GM18511 (cell line): Measurements from ENCODE around the gene SLC35E2B.

ENCODE experiments used
- ATAC-seq: cut with Tn5 transposase; IDR thresholded peaks from one replicate; pipeline ENCODE4 v1.9.1; 2021; ENCODE audit warnings: mild to moderate bottlenecking, moderate library complexity; ENCODE audit not compliant: unreplicated experiment

Gene SLC35E2B

GRCh38 chr1:1627261-1627828, 65.2 kb downstream of the SLC35E2B start:
- no peak for ATAC-seq

DNA sequence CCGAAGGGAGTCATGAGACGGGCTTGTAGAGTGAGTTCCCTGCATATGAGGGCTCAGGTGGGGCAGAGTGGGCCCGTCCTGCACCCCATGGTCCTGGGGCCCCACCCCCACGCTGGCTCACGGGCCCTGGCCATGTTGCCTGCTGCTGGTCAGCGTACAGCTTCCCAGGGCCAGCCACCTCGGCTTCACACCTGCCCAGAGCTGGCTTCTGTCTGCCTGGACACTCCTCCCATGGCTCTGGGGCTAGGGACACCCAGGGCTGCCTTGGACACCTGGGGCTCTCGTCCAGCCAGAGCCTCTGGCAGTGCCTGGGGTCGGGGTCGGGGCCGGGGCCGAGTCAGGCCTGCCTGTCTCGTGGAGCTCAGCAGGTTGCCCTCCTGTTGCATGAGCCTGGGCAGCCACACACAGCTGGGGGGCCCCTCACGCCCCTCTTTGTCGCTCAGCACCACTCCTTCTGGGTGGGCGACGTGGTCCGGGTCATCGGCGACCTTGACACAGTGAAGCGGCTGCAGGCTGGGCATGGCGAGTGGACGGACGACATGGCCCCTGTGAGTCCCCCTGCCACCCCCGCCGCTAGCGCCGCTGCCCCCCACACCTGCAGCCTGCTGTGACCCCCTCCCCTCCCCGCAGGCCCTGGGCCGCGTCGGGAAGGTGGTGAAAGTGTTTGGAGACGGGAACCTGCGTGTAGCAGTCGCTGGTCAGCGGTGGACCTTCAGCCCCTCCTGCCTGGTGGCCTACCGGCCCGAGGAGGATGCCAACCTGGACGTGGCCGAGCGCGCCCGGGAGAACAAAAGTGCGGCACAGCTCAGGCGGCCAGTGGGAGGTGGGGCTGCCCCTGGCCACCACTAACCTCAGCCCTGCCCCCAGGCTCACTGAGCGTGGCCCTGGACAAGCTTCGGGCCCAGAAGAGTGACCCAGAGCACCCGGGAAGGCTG, 66.1 kb downstream of the SLC35E2B start:
- ATAC-seq = no peak

DNA sequence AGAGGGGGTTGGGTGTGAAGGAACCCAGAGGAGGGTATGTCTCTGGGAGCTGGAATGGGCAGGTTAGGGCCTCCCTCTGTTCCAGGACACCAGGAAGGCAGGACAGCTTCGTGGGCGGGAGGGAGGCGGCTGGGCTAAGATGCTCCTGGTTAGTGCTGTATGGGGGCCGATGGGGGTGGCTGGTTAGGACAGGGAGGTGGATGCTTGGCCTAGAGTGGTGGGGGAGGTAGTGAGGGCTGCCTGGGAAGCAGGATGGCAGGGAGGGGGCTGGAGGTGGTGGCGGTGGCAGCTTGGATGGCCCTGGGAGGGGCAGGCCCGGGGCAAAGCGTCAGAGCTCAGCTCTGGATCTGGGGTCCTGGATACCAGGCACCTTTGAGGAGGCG, 66.8 kb downstream of the SLC35E2B start:
- no peak for ATAC-seq

GRCh38 chr1:1625404-1625775, 67.2 kb downstream of the SLC35E2B start:
- no peak for ATAC-seq

- no peak for ATAC-seq
These were observed 67.9 kb downstream of the SLC35E2B start for GRCh38 chr1:1624443-1625403.

DNA sequence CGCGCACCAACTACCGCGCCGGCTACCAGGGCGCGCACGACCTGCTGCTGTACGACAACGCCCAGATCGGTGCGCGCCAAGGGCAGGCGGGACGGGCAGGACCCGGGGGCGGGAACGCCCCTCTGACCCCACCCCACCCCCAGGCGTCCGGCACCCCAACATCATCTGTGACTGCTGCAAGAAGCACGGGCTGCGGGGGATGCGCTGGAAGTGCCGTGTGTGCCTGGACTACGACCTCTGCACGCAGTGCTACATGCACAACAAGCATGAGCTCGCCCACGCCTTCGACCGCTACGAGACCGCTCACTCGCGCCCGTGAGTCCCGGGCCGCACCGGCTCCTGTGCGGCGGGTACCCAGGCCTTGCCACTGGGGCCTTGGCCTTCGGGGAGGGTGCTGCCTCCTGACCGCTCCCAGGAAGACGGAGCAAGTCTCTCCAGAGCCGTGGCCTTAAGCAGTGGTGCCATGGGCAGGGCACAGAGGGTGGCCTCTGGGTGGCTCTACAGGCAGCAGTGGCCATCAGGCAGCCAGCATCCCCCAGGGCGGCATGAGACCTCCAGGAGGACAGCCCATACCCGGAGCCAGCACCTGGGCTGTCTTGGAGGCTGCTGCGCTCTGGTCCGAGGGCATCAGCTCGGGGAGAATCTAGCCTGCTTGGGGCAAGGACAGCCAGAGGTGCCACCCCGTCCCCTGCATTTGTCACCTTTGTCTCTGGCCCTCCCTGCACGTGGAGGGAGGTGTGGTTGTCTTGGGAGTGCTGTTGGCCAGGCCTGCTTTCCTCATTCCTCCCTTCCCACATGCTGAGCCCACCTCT, 68.8 kb downstream of the SLC35E2B start:
- ATAC-seq = no peak

GRCh38 chr1:1623181-1623630, 69.4 kb downstream of the SLC35E2B start:
- ATAC-seq = no peak

DNA sequence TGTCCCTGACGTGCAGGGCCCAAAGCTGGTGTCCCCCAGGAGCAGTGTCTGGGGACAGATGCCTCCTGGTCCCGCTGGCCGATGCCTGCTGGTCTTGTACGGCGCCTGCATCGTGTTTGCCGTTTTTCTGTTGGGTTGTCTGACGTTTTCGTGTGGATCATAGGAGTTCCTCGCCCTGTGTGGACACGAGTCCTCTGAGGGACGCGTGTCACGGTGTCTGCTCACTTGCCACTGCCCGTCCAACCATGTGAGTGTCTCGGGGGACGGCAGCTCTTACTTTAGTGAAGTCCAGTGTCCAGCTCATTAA, 69.9 kb downstream of the SLC35E2B start:
- no peak for ATAC-seq

- no peak for ATAC-seq
These were observed 70.4 kb downstream of the SLC35E2B start for GRCh38 chr1:1622010-1622787.

DNA sequence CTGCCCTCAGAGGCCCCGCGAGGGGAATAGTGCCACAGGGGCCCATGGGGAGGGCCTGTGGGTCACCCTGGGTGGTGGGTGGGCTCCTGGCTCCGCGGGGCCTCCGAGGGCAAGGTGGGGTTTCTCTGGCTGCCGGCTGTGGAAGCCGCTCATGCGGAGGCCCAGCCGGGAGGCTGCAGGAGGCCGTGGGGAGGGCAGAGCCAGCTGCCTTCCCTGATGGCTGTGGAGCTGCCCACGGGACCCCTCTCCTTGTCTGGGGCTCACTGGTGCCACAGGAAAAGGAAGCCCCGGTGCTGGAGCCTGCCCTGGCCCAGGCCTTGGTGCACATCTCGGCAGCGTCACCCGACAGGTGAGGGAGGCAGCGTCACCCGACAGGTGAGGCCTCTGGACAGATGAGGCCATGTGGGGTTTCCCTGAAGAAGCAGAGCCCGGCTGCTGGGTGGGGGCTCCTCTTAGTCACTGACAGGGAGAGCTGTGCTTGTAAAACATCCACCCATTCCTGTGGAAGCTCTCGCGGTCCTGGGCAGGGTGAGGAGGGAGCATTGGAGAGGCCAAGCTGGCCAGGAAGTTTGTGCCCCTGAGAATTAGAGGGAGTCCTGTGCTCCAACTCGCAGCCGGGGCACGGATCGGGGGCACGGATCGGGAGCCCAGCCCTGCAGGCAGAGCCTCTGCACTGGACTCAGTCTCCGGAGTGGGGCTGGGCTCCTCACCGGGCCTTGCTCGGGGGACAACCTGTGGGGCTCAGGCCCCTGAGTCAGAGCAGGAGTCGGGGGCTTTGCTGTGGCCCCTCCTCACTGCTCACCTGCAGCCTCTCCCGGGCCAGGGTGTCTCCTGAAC, 71.2 kb downstream of the SLC35E2B start:
- no peak for ATAC-seq

DNA sequence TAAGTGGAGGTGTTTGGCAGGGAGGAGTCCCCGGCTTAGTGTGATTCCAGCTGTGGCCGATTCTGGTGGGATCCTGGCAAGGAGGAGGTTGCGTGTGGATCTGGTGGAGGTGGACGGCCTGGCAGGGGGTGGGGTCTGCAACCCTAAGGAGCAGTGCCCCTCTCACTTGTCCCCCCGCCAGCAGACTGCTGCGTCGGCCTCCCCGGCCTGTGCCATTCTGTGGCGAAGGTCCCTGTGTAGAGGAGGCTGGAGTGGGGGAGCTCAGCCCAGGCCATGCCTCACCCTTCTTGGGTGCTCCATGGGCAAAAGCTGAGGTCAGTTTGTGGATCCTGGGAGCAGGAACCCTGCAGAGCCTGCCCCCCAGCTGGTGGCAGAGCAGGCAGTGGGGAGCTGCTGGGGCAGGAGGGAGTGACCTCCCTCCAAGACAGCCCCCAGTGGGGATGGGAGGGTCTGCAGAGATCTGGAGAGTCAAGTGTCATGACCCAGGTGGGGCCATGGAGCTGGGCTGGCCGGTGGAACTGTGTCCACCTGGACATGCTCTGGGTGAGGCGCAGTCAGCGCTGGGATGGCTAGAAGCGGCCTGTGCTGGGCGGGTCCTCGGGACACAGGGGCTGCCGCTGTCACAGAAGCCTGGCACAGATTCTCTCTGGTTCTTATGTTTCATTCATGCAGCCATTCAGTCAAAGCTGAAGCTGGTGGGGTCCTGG, 72.0 kb downstream of the SLC35E2B start:
- ATAC-seq = no peak

DNA sequence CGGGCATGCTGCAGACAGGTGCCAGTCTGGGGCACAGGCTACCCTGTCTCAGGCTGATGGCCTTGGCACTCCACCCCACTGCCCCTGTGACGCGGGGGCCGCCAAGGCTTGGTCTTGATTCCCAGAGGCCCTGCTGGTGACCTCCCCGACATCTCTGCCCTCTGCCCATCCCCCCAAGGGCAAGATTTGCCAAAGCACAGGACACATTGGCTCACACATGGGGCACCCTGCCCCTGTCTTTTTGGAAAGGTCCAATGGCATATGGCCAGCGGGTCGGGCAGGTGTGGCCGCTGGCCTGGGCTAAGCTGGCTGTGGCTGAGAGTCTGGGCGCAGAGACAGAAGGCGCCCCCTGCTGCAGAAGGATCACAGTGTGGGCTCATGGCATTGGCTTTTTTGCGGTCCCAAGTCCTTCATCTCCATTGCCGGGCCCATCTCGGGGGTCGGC, 72.7 kb downstream of the SLC35E2B start:
- no peak for ATAC-seq

DNA sequence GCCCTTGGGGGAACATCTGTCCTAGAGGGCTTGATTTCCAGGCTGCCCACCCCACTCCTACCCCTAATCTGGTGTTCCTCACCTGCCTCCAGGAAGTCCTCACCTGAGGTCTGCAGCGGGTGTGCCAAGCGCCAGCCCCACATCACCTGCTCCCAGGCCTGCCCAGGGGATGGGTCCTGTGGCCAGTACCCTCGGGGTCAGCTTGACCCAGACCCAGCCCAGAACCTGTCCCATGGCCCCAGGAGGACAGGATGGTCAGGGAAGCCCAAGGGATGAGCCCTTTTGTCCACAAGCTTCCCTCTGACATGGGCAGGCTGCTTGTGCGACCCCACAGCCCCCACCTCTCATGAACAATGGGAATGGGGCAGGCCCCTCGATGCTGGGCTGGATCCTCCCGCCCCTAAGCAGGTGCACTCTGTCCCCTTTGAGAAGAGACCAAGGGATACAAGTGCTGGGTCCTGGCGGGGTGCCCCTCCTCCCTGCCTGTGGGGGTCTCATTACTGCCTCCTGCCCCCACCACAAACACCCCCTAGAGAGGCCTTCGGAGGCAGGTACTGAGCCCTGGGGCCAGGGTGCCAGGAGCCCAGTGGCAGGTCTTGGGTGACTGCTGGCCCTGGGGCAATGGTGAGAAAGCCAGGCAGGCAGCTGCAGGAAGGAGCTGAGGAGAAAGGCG, 74.1 kb downstream of the SLC35E2B start:
- no peak for ATAC-seq

DNA sequence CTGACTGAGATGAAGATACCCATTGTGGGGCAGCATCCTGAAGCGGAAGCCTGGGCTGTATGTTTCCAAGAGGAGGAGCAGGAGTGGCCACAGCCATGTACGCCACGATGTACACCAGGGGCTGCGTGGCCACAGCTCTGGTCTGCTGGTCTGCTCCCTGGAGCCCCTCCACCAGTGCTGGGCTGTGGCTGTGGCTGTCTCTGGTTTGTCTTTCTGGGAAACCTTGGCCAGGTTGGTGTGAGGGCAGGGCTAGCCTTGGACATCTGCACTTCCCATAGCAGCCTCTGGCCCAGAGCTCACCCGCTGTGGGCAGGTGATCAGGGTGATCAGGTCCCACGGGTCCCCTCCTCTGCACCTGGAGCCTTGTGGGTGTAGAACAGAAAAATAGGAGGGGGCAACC, 74.7 kb downstream of the SLC35E2B start:
- ATAC-seq = no peak

DNA sequence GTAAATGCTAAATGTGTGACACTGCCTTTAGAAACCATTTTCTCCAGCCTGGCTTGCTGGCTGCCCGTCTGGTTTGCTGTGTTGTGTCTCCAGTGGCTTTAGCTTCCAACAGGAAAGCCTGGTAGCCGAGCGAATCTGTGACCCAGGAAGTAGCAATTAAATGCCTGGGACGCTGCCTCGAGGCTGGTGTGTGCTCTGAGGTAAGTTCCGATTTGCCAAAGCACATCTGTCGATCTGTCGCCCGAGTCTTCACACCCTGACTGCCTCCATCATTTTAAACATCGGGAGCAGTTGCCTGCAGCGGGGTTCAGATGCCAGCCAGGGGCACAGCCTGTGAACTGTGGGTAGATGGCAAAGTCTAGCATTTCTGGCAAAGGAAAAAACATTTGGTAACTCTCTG, 75.1 kb downstream of the SLC35E2B start:
- no peak for ATAC-seq

DNA sequence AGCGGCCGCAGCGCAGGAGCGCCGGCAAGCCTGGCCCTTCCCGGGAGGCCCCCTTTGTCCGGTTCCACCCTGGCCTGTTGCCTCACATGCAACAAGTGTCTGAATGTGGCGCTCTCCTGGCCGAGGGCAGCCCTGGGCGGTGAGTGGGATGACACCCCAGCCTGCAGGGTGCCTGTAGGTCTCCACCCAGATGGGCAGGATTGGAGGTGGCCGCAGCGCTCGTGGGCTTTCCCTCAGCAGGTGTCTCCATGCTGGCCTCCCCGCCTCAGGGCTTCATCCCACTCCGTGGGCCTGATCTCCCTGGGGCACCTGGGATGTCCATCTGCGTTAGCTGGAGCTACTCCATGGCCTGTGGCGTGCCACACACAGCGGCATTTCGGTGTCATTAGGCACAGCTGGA, 75.8 kb downstream of the SLC35E2B start:
- no peak for ATAC-seq

GRCh38 chr1:1616045-1616790, 76.4 kb downstream of the SLC35E2B start:
- peak; percentile 26 for ATAC-seq
